Prostate gland (tissue), 2 donors: Measurements from ENCODE around the gene SLC24A4. TPM values are rescaled to one million over a fixed set of nuclear protein-coding genes. Genes with fewer than 3 reads are reported as not detected.

Experiments used
- DNase-seq: peaks from one replicate; pipeline ENCODE4 v3.0.0-alpha.2; 2019; ENCODE audit warnings: low spot score
- H3K27ac ChIP-seq, 2 donors: fragments of 200-600 bp; sonication (generic); 2 replicates each; pipeline ENCODE4 v1.5.1; 2017 to 2019
- H3K27me3 ChIP-seq: fragments of 200-600 bp; sonication (generic); replicated peaks from 2 replicates; pipeline ENCODE4 v1.5.1; 2019; ENCODE audit not compliant: insufficient read depth
- H3K36me3 ChIP-seq, 2 donors: fragments of 200-600 bp; sonication (generic); 1 replicate in 1 of 2; 2 replicates in 1 of 2; pipeline versions ENCODE4 v1.5.1 to v1.8.1; 2017 to 2019
- H3K4me1 ChIP-seq: fragments of 200-600 bp; sonication (generic); replicated peaks from 2 replicates; pipeline ENCODE4 v1.5.1; 2019
- H3K4me3 ChIP-seq, 2 donors: fragments of 200-600 bp; sonication (generic); 2 replicates each; pipeline ENCODE4 v1.5.1; 2017 to 2019
- H3K9me3 ChIP-seq: fragments of 200-600 bp; sonication (generic); 2 replicates; pipeline ENCODE4 v1.5.1; 2017
- POLR2A ChIP-seq: fragments of 450-650 bp; IDR thresholded peaks from one replicate; pipeline ENCODE4 v1.6.1; 2016; ENCODE audit warnings: antibody characterized with exemption, mild to moderate bottlenecking
- POLR2AphosphoS5 ChIP-seq: sonication (generic); formaldehyde crosslinking; IDR thresholded peaks from one replicate; pipeline ENCODE4 v1.6.1; 2017; ENCODE audit warnings: antibody characterized with exemption
- WGBS: methylation state at CpG from one replicate; pipeline ENCODE4 v1.1.5; 2018; 5-methylcytosine and 5-hydroxymethylcytosine counted together
- intact Hi-C: fragments of 100-400 bp; cut with DNase I; formaldehyde crosslinking; loops from one replicate; pipeline ENCODE4 v1.14.2; 2022
- total RNA-seq, 2 donors: library from RNA; depleted of rRNA; stranded (reverse); fragments of >200 nt; gene quantifications; one replicate each; pipeline ENCODE4 v1.1.0, GENCODE V29; 2016
- TF ChIP-seq, protein P1 (sequence below), 4 experiments: fragments of 200-600 bp in 2 of 4; fragments of 450-650 bp in 2 of 4; sonication (generic) in 2 of 4; IDR thresholded peaks; 1 replicate in 3 of 4; 2 replicates in 1 of 4; pipeline ENCODE4 v1.5.1; 2016 to 2019; ENCODE audit warnings: antibody characterized with exemption in 4 of 4, mild to moderate bottlenecking in 2 of 4, moderate library complexity in 2 of 4

The SLC24A4 gene
- total RNA-seq, 2 donors from 2014 or later: 0.82 to 7.2 TPM

- H3K4me3 ChIP-seq: no peak overlapping the region
- no peaks in the 10 kb centered on the region for H3K9me3 ChIP-seq
- no peaks in the 10 kb centered on the region for H3K27me3 ChIP-seq
- no peak overlapping the region for H3K27ac ChIP-seq
- no peaks in the 10 kb centered on the region for H3K36me3 ChIP-seq
- WGBS: 91% methylated on average over 4 of the region's 4 CpGs
- DNase-seq: no peak
- H3K4me1 ChIP-seq: no peaks in the 10 kb centered on the region
- intact Hi-C loops: no loop called here
- TF ChIP-seq, protein P1, sequence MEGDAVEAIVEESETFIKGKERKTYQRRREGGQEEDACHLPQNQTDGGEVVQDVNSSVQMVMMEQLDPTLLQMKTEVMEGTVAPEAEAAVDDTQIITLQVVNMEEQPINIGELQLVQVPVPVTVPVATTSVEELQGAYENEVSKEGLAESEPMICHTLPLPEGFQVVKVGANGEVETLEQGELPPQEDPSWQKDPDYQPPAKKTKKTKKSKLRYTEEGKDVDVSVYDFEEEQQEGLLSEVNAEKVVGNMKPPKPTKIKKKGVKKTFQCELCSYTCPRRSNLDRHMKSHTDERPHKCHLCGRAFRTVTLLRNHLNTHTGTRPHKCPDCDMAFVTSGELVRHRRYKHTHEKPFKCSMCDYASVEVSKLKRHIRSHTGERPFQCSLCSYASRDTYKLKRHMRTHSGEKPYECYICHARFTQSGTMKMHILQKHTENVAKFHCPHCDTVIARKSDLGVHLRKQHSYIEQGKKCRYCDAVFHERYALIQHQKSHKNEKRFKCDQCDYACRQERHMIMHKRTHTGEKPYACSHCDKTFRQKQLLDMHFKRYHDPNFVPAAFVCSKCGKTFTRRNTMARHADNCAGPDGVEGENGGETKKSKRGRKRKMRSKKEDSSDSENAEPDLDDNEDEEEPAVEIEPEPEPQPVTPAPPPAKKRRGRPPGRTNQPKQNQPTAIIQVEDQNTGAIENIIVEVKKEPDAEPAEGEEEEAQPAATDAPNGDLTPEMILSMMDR (IDR thresholded peaks at IDR 0.05): no peak
- TF ChIP-seq POLR2AphosphoS5: no peak
- no peak for TF ChIP-seq POLR2A
These were observed 11.1 kb downstream of the SLC24A4 start for GRCh38 chr14:92334050-92334449.

DNA sequence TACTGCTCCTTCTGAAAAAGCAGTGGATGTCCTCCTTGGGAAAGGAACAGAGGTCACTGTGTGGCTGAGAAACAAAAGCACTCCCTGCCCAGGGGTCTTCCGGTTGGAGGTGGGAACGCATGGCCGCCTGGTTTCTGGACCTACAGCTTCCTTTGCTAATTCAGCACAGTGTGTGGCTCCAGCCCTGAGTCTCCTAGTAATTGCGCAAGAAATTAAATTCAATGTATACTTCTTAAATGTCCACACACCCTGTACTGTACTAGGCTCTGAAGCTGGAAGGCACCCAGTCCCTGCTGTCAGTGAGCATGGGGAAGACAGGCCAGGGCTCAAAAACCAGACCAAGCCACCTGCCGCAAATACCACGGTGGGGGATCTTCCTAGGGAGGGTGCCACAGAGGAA is 13.4 kb downstream of the SLC24A4 start:
- TF ChIP-seq POLR2A: no peak
- no peaks in the 10 kb centered on the region for H3K4me1 ChIP-seq
- H3K4me3 ChIP-seq: no peak overlapping the region
- DNase-seq: no peak
- no peaks in the 10 kb centered on the region for H3K9me3 ChIP-seq
- intact Hi-C loops: no loop called here
- no peak overlapping the region for H3K27ac ChIP-seq
- no peaks in the 10 kb centered on the region for H3K27me3 ChIP-seq
- no peaks in the 10 kb centered on the region for H3K36me3 ChIP-seq
- WGBS: 83% methylated on average over 6 of the region's 6 CpGs

DNA sequence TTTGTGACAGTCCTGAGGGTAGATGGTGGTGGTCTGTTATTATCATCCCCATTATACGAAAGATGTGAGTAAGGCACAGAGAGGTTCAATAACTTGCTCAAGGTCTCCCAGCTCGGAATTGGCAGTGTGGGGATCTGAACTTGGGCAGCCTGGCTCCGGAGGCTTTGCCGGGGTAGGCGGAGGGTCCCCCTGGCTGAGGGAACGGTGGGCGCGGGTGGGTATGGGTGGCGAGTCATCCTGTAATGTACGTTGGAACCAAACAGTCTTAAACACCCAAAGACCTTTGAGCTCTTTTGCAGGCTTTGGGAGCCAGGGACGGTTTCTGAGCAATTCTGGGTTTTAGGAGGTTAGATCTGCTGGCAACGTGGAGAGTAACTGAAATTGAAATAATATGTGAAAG is 16.5 kb downstream of the SLC24A4 start:
- Histone ChIP-seq H3K27me3 (no peaks in the 10 kb centered on the region), H3K27ac (no peak overlapping the region), H3K4me1 (no peaks in the 10 kb centered on the region), H3K36me3 (no peaks in the 10 kb centered on the region), H3K9me3 (no peaks in the 10 kb centered on the region), H3K4me3 (no peak overlapping the region)
- intact Hi-C loops: no loop called here
- TF ChIP-seq POLR2AphosphoS5: no peak
- TF ChIP-seq, protein P1 (IDR thresholded peaks at IDR 0.05): no peak
- no peak for TF ChIP-seq POLR2A
- DNase-seq: no peak
- 89% methylated on average over 12 of the region's 12 CpGs for whole genome bisulfite sequencing

GRCh38 chr14:92340071-92340470 is 17.1 kb downstream of the SLC24A4 start:
- H3K27ac ChIP-seq: no peak overlapping the region
- H3K36me3 ChIP-seq: no peaks in the 10 kb centered on the region
- H3K4me1 ChIP-seq: no peaks in the 10 kb centered on the region
- 72% methylated on average over 5 of the region's 5 CpGs for WGBS
- no peak overlapping the region for H3K4me3 ChIP-seq
- H3K27me3 ChIP-seq: no peaks in the 10 kb centered on the region
- TF ChIP-seq POLR2A (no peak), POLR2AphosphoS5 (no peak)
- TF ChIP-seq, protein P1 (IDR thresholded peaks at IDR 0.05): no peak
- no peak for DNase-seq
- no peaks in the 10 kb centered on the region for H3K9me3 ChIP-seq
- intact Hi-C loops: no loop called here

DNA sequence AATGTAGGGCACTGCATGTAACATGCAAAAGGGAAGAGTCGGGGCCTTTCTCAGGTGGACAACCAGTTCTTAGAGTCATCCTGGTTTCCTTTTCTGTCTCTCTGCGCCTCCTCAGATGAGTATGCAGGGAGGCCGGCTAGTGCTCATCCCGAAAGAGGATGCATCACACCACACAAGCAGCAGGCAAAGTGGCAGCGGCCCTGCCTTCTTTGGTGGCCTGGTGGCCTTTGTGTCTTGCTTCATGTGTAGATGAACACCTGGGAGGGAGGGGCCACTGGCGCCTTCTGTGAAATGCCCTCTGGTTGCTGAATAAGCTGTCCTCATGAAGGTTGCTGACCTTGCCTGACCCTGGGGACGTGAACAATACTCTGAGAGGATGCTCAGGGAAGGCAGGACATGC is 18.0 kb downstream of the SLC24A4 start:
- no peak overlapping the region for H3K4me3 ChIP-seq
- TF ChIP-seq, protein P1 (IDR thresholded peaks at IDR 0.05): no peak
- TF ChIP-seq POLR2A (no peak), POLR2AphosphoS5 (no peak)

More for the DNA sequence above, 18.0 kb downstream of the SLC24A4 start:
- WGBS: 89% methylated on average over 7 of the region's 7 CpGs
- Histone ChIP-seq H3K36me3 (no peaks in the 10 kb centered on the region), H3K27me3 (no peaks in the 10 kb centered on the region), H3K4me1 (no peaks in the 10 kb centered on the region), H3K9me3 (no peaks in the 10 kb centered on the region), H3K27ac (no peak overlapping the region)
- intact Hi-C loops: no loop called here
- no peak for DNase-seq
